PC-9 (cell line): ENCODE data around the gene VPS36. TPM values are rescaled to one million over a fixed set of nuclear protein-coding genes. Genes with fewer than 3 reads are reported as not detected.
"Not testable (repeated sequence)": the region's sequence is repeated elsewhere in the genome, so short reads cannot be mapped to it uniquely, and the experiment has no call there.

Experiments
- BruUV-seq: library from RNA; stranded (reverse); fragments of 400-500 nt; replicated peaks from 2 replicates; lab custom pipeline; 2021; lab: Mats Ljungman, UMichigan
- CTCF ChIA-PET: fragments of 300-600 bp; sonication (Branson Sonifier 250); formaldehyde crosslinking; loops from one replicate; lab custom pipeline; 2022; ENCODE audit warnings: antibody characterized with exemption; lab: Charles Lee
- POLR2A ChIA-PET: fragments of 300-600 bp; sonication (Branson Sonifier 250); formaldehyde crosslinking; loops from one replicate; lab custom pipeline; 2022; ENCODE audit warnings: antibody characterized with exemption; ENCODE audit not compliant: unreplicated experiment; lab: Charles Lee
- DNase-seq, 2 experiments: peaks; one replicate each; pipeline versions ENCODE4 v3.0.0 to v3.0.0-alpha.2; 2015 to 2022; ENCODE audit warnings: mixed read lengths in 1 of 2
- H2AFZ ChIP-seq: fragments of 200-600 bp; sonication (generic); 2 replicates; pipeline ENCODE4 v1.8.1; 2017; ENCODE audit warnings: antibody characterized with exemption
- H3F3A ChIP-seq: fragments of 200-600 bp; sonication (generic); 2 replicates; pipeline ENCODE4 v1.8.1; 2017; ENCODE audit warnings: antibody characterized with exemption, mild to moderate bottlenecking, low read depth; ENCODE audit not compliant: insufficient read depth
- H3K27ac ChIP-seq: fragments of 200-600 bp; sonication (generic); 2 replicates; pipeline ENCODE4 v1.6.1; 2016; ENCODE audit warnings: mixed run types
- H3K27me3 ChIP-seq: fragments of 200-600 bp; sonication (generic); 2 replicates; pipeline ENCODE4 v1.6.1; 2016; ENCODE audit warnings: low read depth, mixed run types; ENCODE audit not compliant: insufficient read depth
- H3K36me3 ChIP-seq: fragments of 200-600 bp; sonication (generic); 2 replicates; pipeline ENCODE4 v1.6.1; 2016; ENCODE audit warnings: low read depth, mixed run types
- H3K4me1 ChIP-seq: fragments of 200-600 bp; sonication (generic); replicated peaks from 2 replicates; pipeline ENCODE4 v1.6.1; 2016; ENCODE audit warnings: mixed run types; ENCODE audit not compliant: insufficient read depth
- H3K4me2 ChIP-seq: fragments of 200-600 bp; sonication (generic); 2 replicates; pipeline ENCODE4 v1.6.1; 2017; ENCODE audit warnings: mixed run types
- H3K4me3 ChIP-seq: fragments of 200-600 bp; sonication (generic); 2 replicates; pipeline ENCODE4 v1.6.1; 2016; ENCODE audit warnings: mixed run types
- H3K79me2 ChIP-seq: fragments of 200-600 bp; sonication (generic); 2 replicates; pipeline ENCODE4 v1.6.1; 2017; ENCODE audit warnings: low read depth, mixed run types
- H3K9me2 ChIP-seq: fragments of 200-600 bp; sonication (generic); 2 replicates; pipeline ENCODE4 v1.8.1; 2017; ENCODE audit warnings: mild to moderate bottlenecking; ENCODE audit not compliant: insufficient read depth
- H3K9me3 ChIP-seq: fragments of 200-600 bp; sonication (generic); 2 replicates; pipeline ENCODE4 v1.8.1; 2016; ENCODE audit warnings: low read depth; ENCODE audit not compliant: insufficient read depth
- H4K20me1 ChIP-seq: fragments of 200-600 bp; sonication (generic); 2 replicates; pipeline ENCODE4 v1.8.1; 2017; ENCODE audit not compliant: insufficient read depth
- EZH2 ChIP-seq: fragments of 200-600 bp; sonication (generic); IDR thresholded peaks from 2 replicates; pipeline ENCODE4 v1.8.0; 2017; ENCODE audit warnings: antibody characterized with exemption, low read depth
- intact Hi-C: fragments of 100-400 bp; cut with micrococcal nuclease; formaldehyde crosslinking; loops from one replicate; pipeline ENCODE4 v1.10.0; 2022; ENCODE audit not compliant: unreplicated experiment
- total RNA-seq: library from RNA; stranded (reverse); gene quantifications from 2 replicates; pipeline ENCODE4 v1.2.3, GENCODE V29; 2021
- TF ChIP-seq, protein P1 (sequence below): fragments of 200-600 bp; sonication (generic); conservative IDR thresholded peaks from 2 replicates; pipeline ENCODE4 v1.6.1; 2017; ENCODE audit warnings: mixed run types, antibody characterized with exemption, mild to moderate bottlenecking, moderate library complexity

Gene VPS36
- total RNA-seq, 1 experiment from 2014 or later = 31.6 TPM

GRCh38 chr13:52377898-52378297 lies 72.5 kb downstream of the VPS36 start:
- CTCF ChIA-PET = no interaction called here
- Histone ChIP-seq H2AFZ (no peak overlapping the region), H4K20me1 (no peaks in the 10 kb centered on the region), H3K36me3 (no peaks in the 10 kb centered on the region), H3K9me3 (no peaks in the 10 kb centered on the region), H3K79me2 (no peaks in the 10 kb centered on the region), H3K4me3 (no peak overlapping the region), H3K27ac (no peak overlapping the region), H3K27me3 (no peaks in the 10 kb centered on the region), H3K9me2 (no peaks in the 10 kb centered on the region), H3K4me1 (peaks cover 32% of the 10 kb centered on the region), H3F3A (peaks cover 18% of the 10 kb centered on the region), H3K4me2 (no peak overlapping the region)
- DNase-seq = no peak
- intact Hi-C loops = no loop called here
- TF ChIP-seq, protein P1, sequence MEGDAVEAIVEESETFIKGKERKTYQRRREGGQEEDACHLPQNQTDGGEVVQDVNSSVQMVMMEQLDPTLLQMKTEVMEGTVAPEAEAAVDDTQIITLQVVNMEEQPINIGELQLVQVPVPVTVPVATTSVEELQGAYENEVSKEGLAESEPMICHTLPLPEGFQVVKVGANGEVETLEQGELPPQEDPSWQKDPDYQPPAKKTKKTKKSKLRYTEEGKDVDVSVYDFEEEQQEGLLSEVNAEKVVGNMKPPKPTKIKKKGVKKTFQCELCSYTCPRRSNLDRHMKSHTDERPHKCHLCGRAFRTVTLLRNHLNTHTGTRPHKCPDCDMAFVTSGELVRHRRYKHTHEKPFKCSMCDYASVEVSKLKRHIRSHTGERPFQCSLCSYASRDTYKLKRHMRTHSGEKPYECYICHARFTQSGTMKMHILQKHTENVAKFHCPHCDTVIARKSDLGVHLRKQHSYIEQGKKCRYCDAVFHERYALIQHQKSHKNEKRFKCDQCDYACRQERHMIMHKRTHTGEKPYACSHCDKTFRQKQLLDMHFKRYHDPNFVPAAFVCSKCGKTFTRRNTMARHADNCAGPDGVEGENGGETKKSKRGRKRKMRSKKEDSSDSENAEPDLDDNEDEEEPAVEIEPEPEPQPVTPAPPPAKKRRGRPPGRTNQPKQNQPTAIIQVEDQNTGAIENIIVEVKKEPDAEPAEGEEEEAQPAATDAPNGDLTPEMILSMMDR = no peak
- TF ChIP-seq EZH2 = no peak
- POLR2A ChIA-PET = no interaction called here
- BruUV-seq = no TSS peak

DNA sequence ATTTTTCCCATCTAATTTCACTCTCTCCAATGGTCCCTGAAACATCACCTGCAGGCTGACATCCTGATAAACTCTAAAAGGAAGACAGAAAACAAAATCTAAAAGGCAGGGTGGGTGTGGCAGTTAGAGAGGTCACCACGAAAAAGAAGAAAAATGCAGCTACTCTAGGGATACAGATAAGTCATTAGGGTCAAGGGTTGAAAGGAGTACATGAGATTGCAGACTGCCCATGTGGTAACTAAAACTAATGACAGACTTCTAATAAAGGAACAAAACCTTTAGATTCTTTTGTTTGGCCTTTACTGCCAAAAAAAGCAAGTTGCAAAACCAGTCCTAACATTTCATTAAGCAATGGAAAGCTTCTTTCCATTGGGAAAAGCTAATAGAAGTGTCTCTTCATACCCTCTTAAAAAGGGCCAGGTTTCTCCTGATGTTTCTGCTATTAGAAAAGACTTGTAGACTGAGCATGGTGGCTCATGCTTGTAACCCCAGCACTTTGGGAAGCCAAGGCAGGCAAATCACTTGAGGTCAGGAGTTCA lies 75.5 kb downstream of the VPS36 start:
- no peaks in the 10 kb centered on the region for H3K9me3 ChIP-seq
- BruUV-seq = no TSS peak
- peaks cover 42% of the 10 kb centered on the region for H3K4me1 ChIP-seq
- H2AFZ ChIP-seq = no peak overlapping the region
- H3K36me3 ChIP-seq = no peaks in the 10 kb centered on the region
- no peaks in the 10 kb centered on the region for H3K27me3 ChIP-seq
- H3K9me2 ChIP-seq = no peaks in the 10 kb centered on the region
- peaks cover 18% of the 10 kb centered on the region for H3F3A ChIP-seq
- intact Hi-C loops = no loop called here
- no peak for DNase-seq
- no peak overlapping the region for H3K4me3 ChIP-seq
- no peak overlapping the region for H3K27ac ChIP-seq
- H4K20me1 ChIP-seq = no peaks in the 10 kb centered on the region
- H3K4me2 ChIP-seq = peak overlapping the region; percentile 30
- TF ChIP-seq, protein P1 = no peak
- no peak for TF ChIP-seq EZH2
- CTCF ChIA-PET = no interaction called here
- no peaks in the 10 kb centered on the region for H3K79me2 ChIP-seq
- POLR2A ChIA-PET = no interaction called here

DNA sequence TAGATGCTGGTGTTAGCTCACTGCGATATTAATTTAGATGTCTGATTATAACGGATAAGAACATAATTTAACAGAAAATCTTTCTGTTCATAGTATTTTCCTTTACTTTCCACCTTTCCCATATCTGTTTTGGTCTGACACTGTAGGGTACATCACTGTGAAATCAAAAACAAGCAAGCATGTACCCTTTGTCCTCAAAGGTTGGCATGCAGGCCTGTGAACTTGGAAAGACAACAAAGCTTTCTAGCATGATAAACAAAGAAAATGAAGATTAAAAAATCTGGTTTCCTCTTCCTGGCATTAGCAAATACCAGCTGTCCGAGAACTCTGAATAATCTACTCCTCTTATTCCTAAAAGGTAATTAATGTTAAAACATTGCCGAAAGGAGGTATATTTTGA lies 76.0 kb downstream of the VPS36 start:
- no TSS peak for BruUV-seq
- Histone ChIP-seq H2AFZ (no peak overlapping the region), H3K4me2 (peak overlapping the region; percentile 30), H3K9me2 (no peaks in the 10 kb centered on the region), H3K27ac (no peak overlapping the region), H3K79me2 (no peaks in the 10 kb centered on the region), H3K4me1 (peaks cover 40% of the 10 kb centered on the region), H4K20me1 (no peaks in the 10 kb centered on the region), H3K9me3 (no peaks in the 10 kb centered on the region), H3K36me3 (no peaks in the 10 kb centered on the region), H3K27me3 (no peaks in the 10 kb centered on the region), H3F3A (peaks cover 15% of the 10 kb centered on the region), H3K4me3 (no peak overlapping the region)
- ChIA-PET CTCF (no interaction called here), POLR2A (no interaction called here)
- intact Hi-C loops = no loop called here
- TF ChIP-seq EZH2 = no peak
- TF ChIP-seq, protein P1 = no peak
- DNase-seq = no peak

- H3K36me3 ChIP-seq, H3F3A ChIP-seq, POLR2A ChIA-PET, H3K27me3 ChIP-seq, H3K4me2 ChIP-seq, H3K9me3 ChIP-seq, H3K27ac ChIP-seq, H3K9me2 ChIP-seq, H2AFZ ChIP-seq, intact Hi-C loops, BruUV-seq, DNase-seq, H4K20me1 ChIP-seq, H3K79me2 ChIP-seq, CTCF ChIA-PET, H3K4me3 ChIP-seq: not testable (repeated sequence)
- peaks cover 33% of the 10 kb centered on the region for H3K4me1 ChIP-seq
Measured at GRCh38 chr13:52373277-52373676, 77.2 kb downstream of the VPS36 start.
